Gastroesophageal sphincter (tissue), 3 donors: ENCODE data around the gene KIRREL3.

ENCODE experiments used
- CTCF ChIP-seq, 4 experiments: fragments of 200-600 bp in 2 of 4; fragments of 450-650 bp in 2 of 4; sonication (generic) in 1 of 4; IDR thresholded peaks; one replicate each; pipeline ENCODE4 v1.5.1; 2017 to 2019; ENCODE audit warnings: antibody characterized with exemption in 4 of 4, mild to moderate bottlenecking in 2 of 4, moderate library complexity in 2 of 4
- EP300 ChIP-seq: sonication (generic); formaldehyde crosslinking; IDR thresholded peaks from one replicate; pipeline ENCODE4 v1.6.1; 2017; ENCODE audit warnings: antibody characterized with exemption, mild to moderate bottlenecking
- POLR2A ChIP-seq, 2 donors: fragments of 450-650 bp; IDR thresholded peaks; one replicate each; pipeline ENCODE4 v1.6.1; 2017; ENCODE audit warnings: antibody characterized with exemption in 2 of 2, mild to moderate bottlenecking in 2 of 2, moderate library complexity in 1 of 2
- POLR2AphosphoS5 ChIP-seq: sonication (generic); formaldehyde crosslinking; IDR thresholded peaks from one replicate; pipeline ENCODE4 v1.6.1; 2017; ENCODE audit warnings: antibody characterized with exemption

- TF ChIP-seq CTCF (IDR thresholded peaks at IDR 0.05) (no peak), POLR2A (IDR thresholded peaks at IDR 0.05) (no peak), EP300 (no peak), POLR2AphosphoS5 (no peak)
Measured at GRCh38 chr11:126727381-126727780, 273.2 kb downstream of the KIRREL3 start.
